Small intestine (tissue), 7 donors: Measurements from ENCODE around the gene PLCL1. TPM values are rescaled to one million over a fixed set of nuclear protein-coding genes. Genes with fewer than 3 reads are reported as not detected.

Experiments used
- DNase-seq, 2 donors: peaks; one replicate each; pipeline versions ENCODE4 v3.0.0 to v3.0.0-alpha.2; 2013
- FAIRE-seq: peaks from 2 replicates; lab custom pipeline; 2012; peaks lifted over from hg19 to GRCh38; lab: Jason Lieb, UNC
- H3K27ac ChIP-seq, 3 donors: one replicate each; pipeline ENCODE4 v1.5.1; 2013; ENCODE audit warnings: low read length in 2 of 3, mild to moderate bottlenecking in 2 of 3, control low read depth in 1 of 3, inconsistent platforms in 1 of 3, low read depth in 1 of 3, moderate library complexity in 1 of 3
- H3K27me3 ChIP-seq, 3 donors: one replicate each; pipeline ENCODE4 v1.6.1; 2013; ENCODE audit warnings: low read length in 3 of 3, inconsistent platforms in 1 of 3; ENCODE audit not compliant: control insufficient read depth in 3 of 3, insufficient read depth in 3 of 3
- H3K36me3 ChIP-seq, 3 donors: one replicate each; pipeline ENCODE4 v1.6.1; 2013; ENCODE audit warnings: low read length in 3 of 3, inconsistent platforms in 1 of 3, low read depth in 1 of 3, mild to moderate bottlenecking in 1 of 3, moderate library complexity in 1 of 3; ENCODE audit not compliant: control insufficient read depth in 3 of 3, insufficient read depth in 2 of 3
- H3K4me1 ChIP-seq, 3 donors: one replicate each; pipeline ENCODE4 v1.6.1; 2013; ENCODE audit warnings: low read length in 2 of 3, inconsistent platforms in 1 of 3, low read depth in 1 of 3, mild to moderate bottlenecking in 1 of 3, moderate library complexity in 1 of 3; ENCODE audit not compliant: control insufficient read depth in 3 of 3, insufficient read depth in 2 of 3
- H3K4me3 ChIP-seq, 3 donors: one replicate each; pipeline ENCODE4 v1.5.1; 2013; ENCODE audit warnings: low read length in 3 of 3, control low read depth in 1 of 3, inconsistent platforms in 1 of 3, low read depth in 1 of 3, mild to moderate bottlenecking in 1 of 3, moderate library complexity in 1 of 3
- H3K9me3 ChIP-seq, 2 donors: one replicate each; pipeline ENCODE4 v1.6.1; 2013; ENCODE audit warnings: low read depth in 1 of 2, low read length in 1 of 2; ENCODE audit not compliant: control insufficient read depth in 2 of 2, insufficient read depth in 1 of 2
- WGBS, 3 donors: extraction: QIAGEN DNeasy Blood & Tissue Kit; methylation state at CpG; one replicate each; pipeline ENCODE4 v1.1.7; 2013; 5-methylcytosine and 5-hydroxymethylcytosine counted together
- polyA plus RNA-seq, 4 donors: library from polyadenylated mRNA; stranded (reverse) in 3 of 4; unstranded in 1 of 4; fragments of 200-250 nt in 3 of 4; fragments of 120-200 nt in 1 of 4; gene quantifications; one replicate each; pipeline versions ENCODE4 v1.2.1 to v1.2.3, GENCODE V29; 2013
- donor health status: healthy with polysubstance abuse.
- donor health status: control.
- donor health status: control.
- donor health status: Bipolar disorder and iron deficiency.
- donor health status: healthy.

Gene PLCL1
- polyA plus RNA-seq, 4 donors = 0.58 to 2.3 (median 0.81) TPM; not detected in 1

DNA sequence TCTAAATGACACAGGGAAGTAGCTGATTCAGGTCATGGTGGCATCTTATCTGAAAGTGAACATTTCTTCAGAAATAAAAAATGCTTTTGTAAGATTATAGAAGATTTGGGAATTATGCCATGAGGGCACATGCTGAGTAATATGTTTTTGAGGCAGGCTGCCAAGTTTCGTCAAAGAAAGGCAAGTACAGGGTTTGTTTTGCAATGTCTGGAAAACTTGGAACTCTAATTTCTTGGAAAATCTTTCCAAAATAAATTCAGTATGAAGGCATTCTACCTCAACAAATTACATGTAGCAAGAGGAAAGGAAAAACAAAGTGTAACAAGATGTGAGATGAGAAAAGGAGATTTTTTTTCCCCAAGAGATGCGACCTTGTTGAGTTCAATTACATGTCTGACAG, 167.7 kb downstream of the PLCL1 start:
- DNase-seq (no peak), FAIRE-seq (no peak)
- Histone ChIP-seq H3K4me3 (no peak overlapping the region), H3K9me3 (no peaks in the 10 kb centered on the region), H3K27ac (no peak overlapping the region), H3K27me3 (no peaks in the 10 kb centered on the region), H3K36me3 (no peaks in the 10 kb centered on the region), H3K4me1 (no peaks in the 10 kb centered on the region)
- WGBS, 3 donors = 47 to 66% (median 56%) methylated on average over 2 of the region's 2 CpGs

DNA sequence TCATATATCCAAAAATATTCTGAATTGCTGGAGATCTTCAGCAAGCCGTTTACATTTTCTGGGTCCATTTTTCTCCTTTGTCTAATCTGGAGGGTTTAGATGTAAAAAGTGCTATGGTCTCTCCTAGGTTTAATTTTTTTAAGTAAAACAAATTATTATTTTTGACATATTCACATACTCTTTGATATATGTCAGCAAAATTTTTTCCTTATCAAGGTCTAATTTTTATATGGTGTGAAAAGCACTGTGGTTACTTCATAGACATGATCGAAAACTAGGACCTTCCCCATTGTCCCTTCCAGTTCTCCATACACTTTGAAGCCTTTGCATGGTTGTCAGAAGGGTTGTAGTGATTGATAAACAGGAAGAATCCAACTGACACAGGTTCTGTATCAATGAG, 168.2 kb downstream of the PLCL1 start:
- Histone ChIP-seq H3K36me3 (no peaks in the 10 kb centered on the region), H3K9me3 (no peaks in the 10 kb centered on the region), H3K27ac (no peak overlapping the region), H3K4me1 (no peaks in the 10 kb centered on the region), H3K27me3 (no peaks in the 10 kb centered on the region), H3K4me3 (no peak overlapping the region)
- no peak for FAIRE-seq
- WGBS, 3 donors = 46 to 88% (median 78%) methylated on average over 2 of the region's 2 CpGs
- DNase-seq = no peak

DNA sequence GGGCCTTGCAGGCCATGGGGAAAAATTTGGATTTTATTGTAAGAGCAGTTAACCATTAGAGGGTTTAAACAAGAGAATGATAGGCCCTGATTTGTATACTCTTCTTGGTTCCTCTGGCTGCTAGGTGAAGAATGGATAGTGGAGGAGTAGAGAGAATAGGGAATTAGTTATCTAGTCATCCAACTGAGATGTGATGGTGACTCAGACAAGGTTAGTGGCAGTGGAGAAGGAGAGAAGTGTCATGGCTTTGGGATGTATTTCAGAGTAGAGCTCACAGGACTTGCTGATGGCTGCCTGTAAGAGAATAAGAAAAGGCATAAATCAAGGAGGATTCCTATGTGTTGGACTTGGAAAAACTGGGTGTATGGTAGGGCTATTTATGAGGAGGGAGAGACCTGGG, 169.4 kb downstream of the PLCL1 start:
- Histone ChIP-seq H3K27ac (no peak overlapping the region), H3K27me3 (no peaks in the 10 kb centered on the region), H3K4me1 (no peaks in the 10 kb centered on the region), H3K36me3 (no peaks in the 10 kb centered on the region), H3K9me3 (no peaks in the 10 kb centered on the region), H3K4me3 (no peak overlapping the region)
- DNase-seq = no peak
- FAIRE-seq = no peak

DNA sequence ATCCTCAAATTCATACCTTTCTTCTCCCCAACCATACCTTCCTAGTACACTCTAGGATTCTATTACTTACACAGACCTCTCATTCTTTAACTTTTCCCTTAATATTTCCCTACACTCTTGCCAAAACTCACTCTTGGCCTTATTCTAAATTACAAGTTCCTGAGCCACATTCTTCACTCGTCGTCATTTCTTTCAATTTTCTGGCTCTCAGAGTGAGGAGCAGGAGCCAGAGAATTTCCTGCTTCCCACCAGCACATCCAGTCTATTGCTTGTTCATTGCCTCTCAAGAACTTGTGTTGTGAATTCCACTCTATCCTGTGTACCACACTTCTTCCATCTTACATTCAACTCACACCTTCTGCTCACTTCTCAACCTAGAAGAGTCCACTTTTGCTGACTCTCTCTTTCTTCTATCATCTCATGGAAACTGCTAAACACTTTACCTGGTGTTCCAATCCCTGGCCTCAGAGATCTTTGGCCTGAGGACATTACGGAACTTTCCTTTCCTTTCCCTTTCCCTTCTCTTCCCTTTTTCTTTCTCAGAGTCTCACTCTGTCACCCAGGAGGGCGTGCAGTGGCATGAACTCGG, 171.6 kb downstream of the PLCL1 start:
- no peaks in the 10 kb centered on the region for H3K27me3 ChIP-seq
- no peaks in the 10 kb centered on the region for H3K4me1 ChIP-seq
- WGBS, 3 donors = 69 to 77% (median 70%) methylated on average over 5 of the region's 5 CpGs
- no peak overlapping the region for H3K4me3 ChIP-seq
- H3K27ac ChIP-seq = no peak overlapping the region
- FAIRE-seq (no peak), DNase-seq (no peak)
- H3K36me3 ChIP-seq = no peaks in the 10 kb centered on the region
- no peaks in the 10 kb centered on the region for H3K9me3 ChIP-seq

DNA sequence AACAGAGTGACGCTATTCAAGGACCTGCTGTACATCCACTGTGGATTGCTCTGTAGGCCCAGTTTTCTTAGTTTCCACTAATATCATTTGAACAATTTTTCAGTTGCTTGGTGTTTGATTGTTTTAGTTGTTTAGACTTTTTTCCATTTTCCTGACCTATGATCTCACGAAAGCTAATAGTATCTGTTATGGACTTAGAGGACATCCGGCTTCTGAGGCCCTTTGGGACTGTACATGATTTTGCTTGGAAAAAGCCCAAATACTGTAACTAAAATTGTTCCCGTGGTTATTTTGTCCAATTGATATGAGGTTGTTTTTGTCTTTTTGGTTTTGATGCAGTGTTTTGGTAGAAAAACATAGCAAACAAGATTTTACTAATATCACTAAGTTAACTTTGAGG, 174.6 kb downstream of the PLCL1 start:
- DNase-seq = no peak
- 87 to 89% (median 88%) methylated on average over 4 of the region's 4 CpGs for WGBS, 3 donors
- Histone ChIP-seq H3K4me1 (no peaks in the 10 kb centered on the region), H3K27me3 (no peaks in the 10 kb centered on the region), H3K36me3 (no peaks in the 10 kb centered on the region), H3K27ac (no peak overlapping the region), H3K9me3 (no peaks in the 10 kb centered on the region), H3K4me3 (no peak overlapping the region)
- no peak for FAIRE-seq

DNA sequence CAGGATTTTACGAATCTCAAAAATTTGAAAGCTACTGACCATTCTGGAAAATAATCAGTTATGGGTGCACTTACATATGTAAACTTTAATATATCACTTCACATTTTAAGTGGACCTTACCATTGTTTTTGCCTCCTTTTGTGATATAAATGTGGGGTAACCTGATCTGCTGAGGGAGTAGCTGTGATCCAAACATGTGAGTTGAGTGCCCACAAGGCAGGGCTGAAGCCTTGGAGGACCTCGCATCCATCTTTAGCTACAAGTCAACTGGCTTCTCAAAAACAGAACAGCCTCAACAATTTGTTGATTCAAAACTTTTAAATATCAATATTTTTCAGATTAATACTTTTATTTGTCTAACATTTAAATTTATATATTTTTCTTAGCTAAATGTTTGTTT, 178.2 kb downstream of the PLCL1 start:
- no peak for DNase-seq
- H3K4me1 ChIP-seq = no peaks in the 10 kb centered on the region
- no peaks in the 10 kb centered on the region for H3K36me3 ChIP-seq
- no peak overlapping the region for H3K4me3 ChIP-seq
- no peaks in the 10 kb centered on the region for H3K9me3 ChIP-seq
- 81 to 92% (median 85%) methylated on average over 2 of the region's 2 CpGs for WGBS, 3 donors
- H3K27me3 ChIP-seq = no peaks in the 10 kb centered on the region
- H3K27ac ChIP-seq = no peak overlapping the region
- peak; percentile 74 for FAIRE-seq

DNA sequence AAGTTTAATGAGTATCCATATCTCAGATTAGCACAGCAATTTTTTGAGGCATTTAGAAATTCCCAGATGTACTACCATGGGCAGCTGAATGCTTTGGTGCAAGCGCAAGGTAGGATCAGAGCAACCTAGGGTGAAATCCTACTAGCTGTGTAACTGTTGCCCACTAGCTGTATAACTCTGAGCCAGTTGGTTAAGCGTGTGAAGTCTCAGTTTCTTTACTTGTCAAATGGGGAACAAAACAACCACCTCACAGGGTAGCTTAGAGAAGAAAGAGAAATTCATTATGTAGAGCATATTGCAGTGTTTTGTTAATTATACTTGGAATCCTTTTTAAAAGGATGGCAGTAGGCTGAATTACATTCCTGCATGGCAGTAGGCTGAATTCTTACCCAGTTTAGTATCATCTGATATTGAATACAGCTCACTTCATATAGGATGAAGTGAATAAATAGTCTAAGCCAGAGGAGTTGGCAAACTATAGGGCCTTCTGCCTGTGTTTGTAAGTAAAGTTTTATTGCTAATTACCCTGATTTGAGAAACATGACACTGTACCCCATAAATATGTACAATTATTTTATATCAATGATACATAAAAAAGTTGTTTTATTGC, 180.7 kb downstream of the PLCL1 start:
- H3K9me3 ChIP-seq = no peaks in the 10 kb centered on the region
- DNase-seq = no peak
- H3K4me3 ChIP-seq = no peak overlapping the region
- no peaks in the 10 kb centered on the region for H3K27me3 ChIP-seq
- WGBS, 3 donors = 92 to 97% (median 95%) methylated on average over 2 of the region's 2 CpGs
- H3K4me1 ChIP-seq = no peaks in the 10 kb centered on the region
- no peak for FAIRE-seq
- H3K36me3 ChIP-seq = no peaks in the 10 kb centered on the region
- H3K27ac ChIP-seq = no peak overlapping the region

DNA sequence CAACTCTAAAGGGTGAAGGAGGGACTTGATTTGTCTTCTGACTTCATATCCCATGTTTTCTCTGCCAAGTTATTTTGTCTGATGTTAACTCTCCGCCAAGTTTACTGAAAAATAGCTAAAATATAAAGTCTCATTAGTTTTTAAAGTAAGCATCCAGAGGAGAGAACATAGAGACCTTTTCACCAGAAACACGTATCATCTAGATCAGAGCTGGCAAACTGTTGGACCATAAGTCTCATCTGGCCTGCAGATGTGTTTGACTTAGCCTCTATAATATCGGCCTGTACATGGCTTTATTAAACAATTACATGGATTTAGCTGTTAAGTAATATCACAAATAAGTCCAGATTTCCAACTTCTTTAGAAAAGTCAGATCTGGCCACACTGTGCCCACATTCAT, 182.6 kb downstream of the PLCL1 start:
- no peaks in the 10 kb centered on the region for H3K27me3 ChIP-seq
- H3K4me3 ChIP-seq = no peak overlapping the region
- FAIRE-seq = no peak
- DNase-seq = no peak
- H3K4me1 ChIP-seq = no peaks in the 10 kb centered on the region
- no peaks in the 10 kb centered on the region for H3K9me3 ChIP-seq
- 76 to 82% (median 82%) methylated on average over 3 of the region's 3 CpGs for WGBS, 3 donors
- no peaks in the 10 kb centered on the region for H3K36me3 ChIP-seq
- H3K27ac ChIP-seq = no peak overlapping the region

DNA sequence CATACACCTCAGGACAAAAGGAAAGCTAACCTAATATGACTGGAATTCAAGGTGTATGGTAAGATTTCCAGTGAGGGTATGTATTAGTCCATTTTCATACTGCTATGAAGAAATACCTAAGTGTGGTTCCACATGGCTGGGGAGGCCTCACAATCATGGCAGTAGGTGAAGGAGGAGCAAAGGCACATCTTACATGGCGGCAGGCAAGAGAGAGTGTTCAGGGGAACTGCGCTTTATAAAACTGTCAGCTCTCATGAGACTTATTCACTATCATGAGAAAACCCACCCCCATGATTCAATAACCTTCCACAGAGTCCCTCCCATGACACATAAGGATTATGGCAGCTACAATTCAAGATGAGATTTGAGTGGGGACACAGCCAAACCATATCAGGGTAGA, 186.0 kb downstream of the PLCL1 start:
- Histone ChIP-seq H3K27ac (no peak overlapping the region), H3K4me3 (no peak overlapping the region), H3K36me3 (no peaks in the 10 kb centered on the region), H3K9me3 (no peaks in the 10 kb centered on the region), H3K27me3 (no peaks in the 10 kb centered on the region), H3K4me1 (no peaks in the 10 kb centered on the region)
- DNase-seq (no peak), FAIRE-seq (no peak)
- WGBS, 3 donors = 95 to 100% (median 96%) methylated on average over 2 of the region's 2 CpGs
